A549 (cell line): Measurements from ENCODE around the gene TSSK6. TPM values are rescaled to one million over a fixed set of nuclear protein-coding genes. Genes with fewer than 3 reads are reported as not detected.
A peak's percentile ranks its signal among the peaks of the same experiment; 100 is the strongest.

Experiments used
- ATAC-seq, 2 experiments: fragments of 200-7000 bp in 1 of 2; fragments of >200 bp in 1 of 2; cut with Nextera tagmentation in 1 of 2; cut with Tn5 transposase in 1 of 2; 3 replicates each; pipeline versions ENCODE4 v1.8.0 to v1.9.1; 2018 to 2020; ENCODE audit warnings: mild to moderate bottlenecking in 1 of 2, moderate library complexity in 1 of 2
- CTCF ChIA-PET: fragments of 300-600 bp; sonication (Branson Sonifier 250); formaldehyde crosslinking; extraction: SDS; loops from one replicate; lab custom pipeline; 2021; ENCODE audit warnings: antibody characterized with exemption, inconsistent platforms; lab: Yijun Ruan, JAX
- POLR2A ChIA-PET: fragments of 350-600 bp; formaldehyde crosslinking; extraction: SDS; loops from one replicate; lab custom pipeline; 2021; ENCODE audit warnings: antibody characterized with exemption, inconsistent platforms; lab: Yijun Ruan, JAX
- DNase-seq, 2 experiments: peaks; one replicate each; pipeline versions ENCODE4 v3.0.0 to v3.0.0-alpha.2; 2011 to 2016; ENCODE audit warnings: low read depth in 1 of 2, low spot score in 1 of 2
- FAIRE-seq: peaks from 2 replicates; lab custom pipeline; 2011; peaks lifted over from hg19 to GRCh38; lab: Jason Lieb, UNC
- H3K27ac ChIP-seq, 2 experiments: fragments of >200 bp; sonication (Bioruptor Twin); formaldehyde crosslinking; 3 replicates each; pipeline ENCODE4 v1.5.1; 2016 to 2017
- H3K4me1 ChIP-seq: fragments of >200 bp; sonication (Bioruptor Twin); formaldehyde crosslinking; 3 replicates; pipeline ENCODE4 v1.6.1; 2016
- H3K4me2 ChIP-seq: fragments of >200 bp; sonication (Bioruptor Twin); formaldehyde crosslinking; 3 replicates; pipeline ENCODE4 v1.6.1; 2016
- H3K4me3 ChIP-seq: fragments of >200 bp; sonication (Bioruptor Twin); formaldehyde crosslinking; 3 replicates; pipeline ENCODE4 v1.5.1; 2016
- H3K9me3 ChIP-seq: fragments of >200 bp; sonication (Bioruptor Twin); formaldehyde crosslinking; 3 replicates; pipeline ENCODE4 v1.6.1; 2016
- BHLHE40 ChIP-seq: IDR thresholded peaks from 2 replicates; pipeline ENCODE4 v1.6.1; 2012; ENCODE audit warnings: low read depth, low read length, inconsistent platforms
- CBX2 ChIP-seq: fragments of 200-600 bp; sonication (generic); IDR thresholded peaks from 2 replicates; pipeline ENCODE4 v1.6.1; 2016; ENCODE audit warnings: low read depth, mild to moderate bottlenecking, borderline replicate concordance
- CEBPB ChIP-seq, 2 experiments: fragments of >200 bp in 1 of 2; sonication (Bioruptor Twin) in 1 of 2; formaldehyde crosslinking in 1 of 2; IDR thresholded peaks; 2 replicates each; pipeline ENCODE4 v1.6.1; 2012 to 2016
- EP300 ChIP-seq, 2 experiments: fragments of >200 bp; sonication (Bioruptor Twin); formaldehyde crosslinking; IDR thresholded peaks; 2 replicates in 1 of 2; 3 replicates in 1 of 2; pipeline ENCODE4 v1.6.1; 2016 to 2017
- FOXS1 ChIP-seq: fragments of 250-450 bp; sonication (Bioruptor Pico); IDR thresholded peaks from 2 replicates; pipeline ENCODE4 v1.5.0; 2020; ENCODE audit warnings: mild to moderate bottlenecking, moderate library complexity
- JUN ChIP-seq, 2 experiments: fragments of >200 bp; sonication (Bioruptor Twin); formaldehyde crosslinking; IDR thresholded peaks; 2 replicates in 1 of 2; 3 replicates in 1 of 2; pipeline ENCODE4 v1.6.1; 2016 to 2017
- KDM1A ChIP-seq: fragments of 200-600 bp; sonication (generic); IDR thresholded peaks from 2 replicates; pipeline ENCODE4 v1.6.1; 2016; ENCODE audit warnings: low read depth, mild to moderate bottlenecking
- KDM5A ChIP-seq: fragments of 200-600 bp; sonication (generic); IDR thresholded peaks from 2 replicates; pipeline ENCODE4 v1.6.1; 2016; ENCODE audit warnings: antibody characterized with exemption, mild to moderate bottlenecking
- MYC ChIP-seq: IDR thresholded peaks from 2 replicates; pipeline ENCODE4 v1.6.1; 2012; ENCODE audit warnings: mild to moderate bottlenecking, inconsistent platforms, low read length, improper control_type of control experiment, borderline replicate concordance
- NFE2L2 ChIP-seq: fragments of 150-350 bp; conservative IDR thresholded peaks from 2 replicates; pipeline ENCODE4 v1.6.1; 2014; ENCODE audit warnings: low read length
- NPAS2 ChIP-seq: fragments of 250-450 bp; sonication (Bioruptor Pico); IDR thresholded peaks from 2 replicates; pipeline ENCODE4 v1.8.0; 2022; ENCODE audit warnings: mild to moderate bottlenecking, moderate library complexity, borderline replicate concordance
- PHF8 ChIP-seq: fragments of 200-600 bp; sonication (generic); IDR thresholded peaks from 2 replicates; pipeline ENCODE4 v1.6.1; 2016; ENCODE audit warnings: low read depth, mild to moderate bottlenecking, antibody characterized with exemption, moderate library complexity, borderline replicate concordance
- POLR2A ChIP-seq: IDR thresholded peaks from 2 replicates; pipeline ENCODE4 v1.6.1; 2012; ENCODE audit warnings: mild to moderate bottlenecking, low read length
- RAD21 ChIP-seq, 2 experiments: fragments of >200 bp in 1 of 2; sonication (Bioruptor Twin) in 1 of 2; formaldehyde crosslinking in 1 of 2; IDR thresholded peaks in 1 of 2; conservative IDR thresholded peaks in 1 of 2; 2 replicates in 1 of 2; 3 replicates in 1 of 2; pipeline ENCODE4 v1.6.1; 2012 to 2018; ENCODE audit warnings: inconsistent platforms in 1 of 2
- RFX5 ChIP-seq: fragments of 450-650 bp; IDR thresholded peaks from 2 replicates; pipeline ENCODE4 v1.7.1; 2014; ENCODE audit warnings: antibody characterized with exemption, mild to moderate bottlenecking, moderate library complexity
- TFCP2L1 ChIP-seq: fragments of 250-450 bp; sonication (Bioruptor Pico); IDR thresholded peaks from 2 replicates; pipeline ENCODE4 v1.5.0; 2021; ENCODE audit warnings: mild to moderate bottlenecking
- WGBS: methylation state at CpG from one replicate; pipeline ENCODE4 v1.1.6; 2017; ENCODE audit errors: missing lambda C conversion rate; 5-methylcytosine and 5-hydroxymethylcytosine counted together
- polyA plus RNA-seq, 4 experiments: library from polyadenylated mRNA; depleted of rRNA in 3 of 4; stranded (reverse); fragments of >200 nt; fragmentation: RNase III in 1 of 4; extraction: RNeasy Plus Mini Kit Qiagen cat#74134 plus additional on column Dnase treatment in 1 of 4; gene quantifications; 2 replicates in 3 of 4; 3 replicates in 1 of 4; pipeline ENCODE4 v1.2.3, GENCODE V29; 2011 to 2017
- TF ChIP-seq, protein P1 (sequence below): IDR thresholded peaks from 2 replicates; pipeline ENCODE4 v1.6.1; 2012
- TF ChIP-seq, protein P2 (sequence below): fragments of >200 bp; sonication (Bioruptor Twin); formaldehyde crosslinking; IDR thresholded peaks from 3 replicates; pipeline ENCODE4 v1.6.1; 2016
- TF ChIP-seq, protein P3 (sequence below): IDR thresholded peaks from 2 replicates; pipeline ENCODE4 v1.6.1; 2012; ENCODE audit warnings: low read depth, borderline replicate concordance
- TF ChIP-seq, protein P4 (sequence below): fragments of 450-650 bp; IDR thresholded peaks from 2 replicates; pipeline ENCODE4 v1.6.1; 2014; ENCODE audit warnings: antibody characterized with exemption
- TF ChIP-seq, protein P5 (sequence below): IDR thresholded peaks from 2 replicates; pipeline ENCODE4 v1.6.1; 2012
- TF ChIP-seq, protein P6 (sequence below): fragments of 250-450 bp; sonication (Bioruptor Pico); IDR thresholded peaks from 2 replicates; pipeline ENCODE4 v1.5.0; 2021; ENCODE audit warnings: mild to moderate bottlenecking, moderate library complexity, borderline replicate concordance
- TF ChIP-seq, protein P7 (sequence below): fragments of >200 bp; sonication (Bioruptor Twin); formaldehyde crosslinking; IDR thresholded peaks from 2 replicates; pipeline ENCODE4 v1.6.1; 2016

Gene TSSK6
- polyA plus RNA-seq, 2 of the 4 experiments (the other 2 are of a cell fraction), result 1.4 to 1.8 TPM

DNA sequence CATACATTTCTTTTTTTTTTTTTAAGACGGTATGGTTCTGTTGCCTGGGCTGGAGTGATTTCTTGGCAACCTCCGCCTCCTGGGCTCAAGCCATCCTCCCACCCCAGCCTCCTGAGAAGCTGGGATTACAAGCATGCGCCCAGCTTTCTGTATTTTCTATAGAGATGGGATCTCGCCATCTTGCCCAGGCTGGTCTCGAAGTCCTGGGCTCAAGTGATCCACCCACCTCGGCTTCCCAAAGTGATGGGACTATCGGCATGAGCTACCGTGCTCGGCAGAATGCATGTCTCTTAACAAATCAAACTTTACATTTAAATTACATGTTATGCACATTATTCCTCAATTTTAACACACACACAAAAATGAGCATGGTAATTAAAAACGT, 1.9 kb upstream of the TSSK6 start:
- DNase-seq (no peak), ATAC-seq (no peak), FAIRE-seq (no peak)
- H3K4me3 ChIP-seq, result peak overlapping the region; percentile 88
- H3K9me3 ChIP-seq, result no peaks in the 10 kb centered on the region
- H3K4me2 ChIP-seq, result peak overlapping the region; percentile 91
- no peak overlapping the region; a peak in 1 of 6 replicates for H3K27ac ChIP-seq
- peaks cover 8% of the 10 kb centered on the region; the same call in 2 of the 3 replicates for H3K4me1 ChIP-seq
- ChIA-PET CTCF (interaction anchor here (1.1 kb wide), 1 partner anchor 15 kb away, joined by 5 read pairs; no protein-coding TSS in a partner anchor), POLR2A (interaction anchor here (0.9 kb wide), 1 partner anchor 112 kb away, joined by 3 read pairs; the partner anchor contains the start of gene GATAD2A)
- TF ChIP-seq KDM5A (no peak), CBX2 (no peak)
- TF ChIP-seq, protein P1, sequence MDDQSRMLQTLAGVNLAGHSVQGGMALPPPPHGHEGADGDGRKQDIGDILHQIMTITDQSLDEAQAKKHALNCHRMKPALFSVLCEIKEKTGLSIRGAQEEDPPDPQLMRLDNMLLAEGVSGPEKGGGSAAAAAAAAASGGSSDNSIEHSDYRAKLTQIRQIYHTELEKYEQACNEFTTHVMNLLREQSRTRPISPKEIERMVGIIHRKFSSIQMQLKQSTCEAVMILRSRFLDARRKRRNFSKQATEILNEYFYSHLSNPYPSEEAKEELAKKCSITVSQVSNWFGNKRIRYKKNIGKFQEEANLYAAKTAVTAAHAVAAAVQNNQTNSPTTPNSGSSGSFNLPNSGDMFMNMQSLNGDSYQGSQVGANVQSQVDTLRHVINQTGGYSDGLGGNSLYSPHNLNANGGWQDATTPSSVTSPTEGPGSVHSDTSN, result no peak
- TF ChIP-seq, protein P2, sequence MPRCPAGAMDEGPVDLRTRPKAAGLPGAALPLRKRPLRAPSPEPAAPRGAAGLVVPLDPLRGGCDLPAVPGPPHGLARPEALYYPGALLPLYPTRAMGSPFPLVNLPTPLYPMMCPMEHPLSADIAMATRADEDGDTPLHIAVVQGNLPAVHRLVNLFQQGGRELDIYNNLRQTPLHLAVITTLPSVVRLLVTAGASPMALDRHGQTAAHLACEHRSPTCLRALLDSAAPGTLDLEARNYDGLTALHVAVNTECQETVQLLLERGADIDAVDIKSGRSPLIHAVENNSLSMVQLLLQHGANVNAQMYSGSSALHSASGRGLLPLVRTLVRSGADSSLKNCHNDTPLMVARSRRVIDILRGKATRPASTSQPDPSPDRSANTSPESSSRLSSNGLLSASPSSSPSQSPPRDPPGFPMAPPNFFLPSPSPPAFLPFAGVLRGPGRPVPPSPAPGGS, result no peak
- 93% methylated on average over 10 of the region's 10 CpGs for WGBS

DNA sequence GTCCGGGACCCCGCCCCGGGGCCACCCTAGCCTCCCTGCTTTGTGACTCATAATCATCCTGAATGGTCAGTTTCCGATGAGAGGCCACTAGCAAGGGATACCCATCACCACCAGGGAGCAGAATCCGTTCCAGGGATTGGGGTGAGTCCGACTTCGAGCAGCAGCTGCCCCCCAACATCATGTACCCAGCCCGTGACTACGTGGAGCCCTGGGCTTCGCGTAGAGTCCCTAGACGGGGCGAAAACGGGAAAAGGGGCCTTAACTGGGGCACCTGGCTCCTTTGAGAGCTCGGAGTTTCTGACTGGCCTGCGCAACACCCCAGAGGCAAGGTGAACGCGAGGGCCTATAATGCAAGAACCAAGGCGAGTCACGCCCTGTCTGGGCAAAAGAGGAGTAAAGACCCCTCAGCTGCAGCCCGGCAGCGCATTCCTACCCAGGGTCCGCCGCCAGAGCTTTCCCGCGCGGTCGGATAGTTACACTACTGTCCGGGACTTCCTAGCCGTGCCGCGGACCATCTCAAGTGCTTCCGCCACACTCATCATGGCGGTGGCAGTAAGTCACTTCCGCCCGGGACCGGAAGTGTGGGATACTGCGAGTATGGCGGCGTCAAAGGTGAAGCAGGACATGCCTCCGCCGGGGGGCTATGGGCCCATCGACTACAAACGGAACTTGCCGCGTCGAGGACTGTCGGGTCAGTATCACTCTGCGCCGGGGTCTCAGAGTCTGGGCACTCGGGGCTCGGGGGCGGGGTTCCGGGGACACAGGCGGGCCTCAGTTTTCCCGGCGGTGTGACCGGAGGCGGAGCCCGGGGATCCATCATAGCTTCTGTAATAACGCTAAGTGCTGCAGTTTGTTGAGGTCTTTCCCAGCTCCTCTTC, 533 bp upstream of the TSSK6 start, which contains the start of gene NDUFA13:
Gene NDUFA13, plus strand, starts transcription at position 584 of the 878 bp plus-strand sequence. Its CDS starts 14 bp downstream, at position 598.
- CTCF ChIA-PET, result interaction anchor here (0.5 to 2.0 kb wide), 5 partner anchors 14 to 129 kb away, joined by 3 to 7 read pairs (median 3); no protein-coding TSS in a partner anchor
- TF ChIP-seq RFX5 (no peak), POLR2A (peak; percentile 82), MYC (no peak), TFCP2L1 (CRISPR knock-in tag) (no peak), EP300 (IDR thresholded peaks at IDR 0.05) (no peak), RAD21 (conservative IDR thresholded peaks at IDR 0.05 in 1 of 2, IDR thresholded peaks at IDR 0.05 in 1 of 2) (no peak), PHF8 (peak; percentile 56; the same call in 1 of the 2 replicates), NFE2L2 (no peak), KDM5A (0 out of 2 replicates have a peak, but pooled peaks have one; percentile 4), FOXS1 (no peak), JUN (IDR thresholded peaks at IDR 0.05) (peak in 1 of 2 experiments; percentile 87; a peak in 3 of 5 replicates), CEBPB (IDR thresholded peaks at IDR 0.05) (0 out of 4 replicates have a peak, but pooled peaks of 1 of the 2 experiments have one; percentile 5), KDM1A (no peak), NPAS2 (CRISPR knock-in tag) (no peak), BHLHE40 (no peak)
- TF ChIP-seq, protein P3, sequence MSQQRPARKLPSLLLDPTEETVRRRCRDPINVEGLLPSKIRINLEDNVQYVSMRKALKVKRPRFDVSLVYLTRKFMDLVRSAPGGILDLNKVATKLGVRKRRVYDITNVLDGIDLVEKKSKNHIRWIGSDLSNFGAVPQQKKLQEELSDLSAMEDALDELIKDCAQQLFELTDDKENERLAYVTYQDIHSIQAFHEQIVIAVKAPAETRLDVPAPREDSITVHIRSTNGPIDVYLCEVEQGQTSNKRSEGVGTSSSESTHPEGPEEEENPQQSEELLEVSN, result peak; percentile 76; the same call in 1 of the 2 replicates
- TF ChIP-seq, protein P2, result 0 out of 3 replicates have a peak, but pooled peaks have one; percentile 57
- TF ChIP-seq, protein P4, sequence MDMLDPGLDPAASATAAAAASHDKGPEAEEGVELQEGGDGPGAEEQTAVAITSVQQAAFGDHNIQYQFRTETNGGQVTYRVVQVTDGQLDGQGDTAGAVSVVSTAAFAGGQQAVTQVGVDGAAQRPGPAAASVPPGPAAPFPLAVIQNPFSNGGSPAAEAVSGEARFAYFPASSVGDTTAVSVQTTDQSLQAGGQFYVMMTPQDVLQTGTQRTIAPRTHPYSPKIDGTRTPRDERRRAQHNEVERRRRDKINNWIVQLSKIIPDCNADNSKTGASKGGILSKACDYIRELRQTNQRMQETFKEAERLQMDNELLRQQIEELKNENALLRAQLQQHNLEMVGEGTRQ, result no peak
- TF ChIP-seq, protein P5, sequence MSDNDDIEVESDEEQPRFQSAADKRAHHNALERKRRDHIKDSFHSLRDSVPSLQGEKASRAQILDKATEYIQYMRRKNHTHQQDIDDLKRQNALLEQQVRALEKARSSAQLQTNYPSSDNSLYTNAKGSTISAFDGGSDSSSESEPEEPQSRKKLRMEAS, result peak; percentile 83
- TF ChIP-seq, protein P6, sequence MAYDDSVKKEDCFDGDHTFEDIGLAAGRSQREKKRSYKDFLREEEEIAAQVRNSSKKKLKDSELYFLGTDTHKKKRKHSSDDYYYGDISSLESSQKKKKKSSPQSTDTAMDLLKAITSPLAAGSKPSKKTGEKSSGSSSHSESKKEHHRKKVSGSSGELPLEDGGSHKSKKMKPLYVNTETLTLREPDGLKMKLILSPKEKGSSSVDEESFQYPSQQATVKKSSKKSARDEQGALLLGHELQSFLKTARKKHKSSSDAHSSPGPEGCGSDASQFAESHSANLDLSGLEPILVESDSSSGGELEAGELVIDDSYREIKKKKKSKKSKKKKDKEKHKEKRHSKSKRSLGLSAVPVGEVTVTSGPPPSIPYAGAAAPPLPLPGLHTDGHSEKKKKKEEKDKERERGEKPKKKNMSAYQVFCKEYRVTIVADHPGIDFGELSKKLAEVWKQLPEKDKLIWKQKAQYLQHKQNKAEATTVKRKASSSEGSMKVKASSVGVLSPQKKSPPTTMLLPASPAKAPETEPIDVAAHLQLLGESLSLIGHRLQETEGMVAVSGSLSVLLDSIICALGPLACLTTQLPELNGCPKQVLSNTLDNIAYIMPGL, result no peak
- TF ChIP-seq, protein P7, sequence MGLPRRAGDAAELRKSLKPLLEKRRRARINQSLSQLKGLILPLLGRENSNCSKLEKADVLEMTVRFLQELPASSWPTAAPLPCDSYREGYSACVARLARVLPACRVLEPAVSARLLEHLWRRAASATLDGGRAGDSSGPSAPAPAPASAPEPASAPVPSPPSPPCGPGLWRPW, result no peak
- TF ChIP-seq, all 56 proteins: peak for 8
- Histone ChIP-seq H3K4me3 (peak within 1 kb of the TSS; percentile 88), H3K27ac (peak within 1 kb of the TSS; percentile 85 to 96), H3K4me2 (peak within 1 kb of the TSS; percentile 91), H3K9me3 (no peaks in the 10 kb centered on the region), H3K4me1 (peaks cover 8% of the 10 kb centered on the region; the same call in 2 of the 3 replicates)
- FAIRE-seq (no peak), ATAC-seq (peak; percentile 95 to 97), DNase-seq (peak; percentile 78 to 93)
- POLR2A ChIA-PET, result interaction anchor here (0.6 to 1.1 kb wide), 5 partner anchors 15 to 130 kb away, joined by 3 to 6 read pairs (median 5); partner anchors contain the start of gene GATAD2A
- 0% methylated on average over 12 of the region's 61 CpGs for WGBS
